ENCODE data around the gene CD1D. TPM values are rescaled to one million over a fixed set of nuclear protein-coding genes. Genes with fewer than 3 reads are reported as not detected.
"Not testable (repeated sequence)": the region's sequence is repeated elsewhere in the genome, so short reads cannot be mapped to it uniquely, and the experiment has no call there.

Gene CD1D
- total and polyA plus RNA-seq, 5 experiments from 2014 or later = 0.10 to 0.27 (median 0.15) TPM; not detected in 1

DNA sequence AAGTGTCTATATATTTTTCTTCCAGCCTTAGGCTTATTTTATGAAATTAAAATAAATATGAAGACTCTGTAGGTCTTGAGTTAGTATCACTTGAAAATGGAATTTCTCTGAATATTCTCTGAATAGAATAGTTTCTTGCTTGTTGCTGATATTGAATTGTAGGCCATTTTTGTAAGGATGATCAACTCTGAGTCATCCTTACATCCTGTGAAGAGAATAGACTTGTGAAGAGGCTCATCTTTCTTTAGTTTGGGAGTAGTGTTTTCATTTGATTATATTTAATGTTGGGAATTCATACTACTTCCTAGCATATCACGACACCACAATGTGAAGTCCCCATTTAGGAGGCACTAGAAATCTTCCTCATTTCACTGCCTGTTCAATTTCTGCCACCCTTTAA, 27.5 kb upstream of the CD1D start:
- POLR2A ChIA-PET = no interaction called here
- Mint-ChIP-seq H3K27me3 (peaks cover 0 to 9% (median 7%) of the 10 kb centered on the region in 5 donors), H3K4me1 (peaks cover 16 to 44% (median 28%) of the 10 kb centered on the region in 4 donors), H3K27ac (no peak overlapping the region), H3K4me3 (no peak overlapping the region), H3K36me3 (no peaks in the 10 kb centered on the region), H3K9me3 (no peaks in the 10 kb centered on the region)
- DNase-seq = no peak
- no peak for ATAC-seq

GRCh38 chr1:158153746-158154444, 26.8 kb upstream of the CD1D start:
- Mint-ChIP-seq H3K9me3 (no peaks in the 10 kb centered on the region), H3K36me3 (no peaks in the 10 kb centered on the region), H3K4me3 (peak overlapping the region in 1 of 10 donors; percentile 34), H3K4me1 (peaks cover 12 to 37% (median 22%) of the 10 kb centered on the region in 4 donors), H3K27me3 (peaks cover 0 to 11% (median 8%) of the 10 kb centered on the region in 5 donors), H3K27ac (no peak overlapping the region)
- DNase-seq (no peak), ATAC-seq (no peak)
- POLR2A ChIA-PET = no interaction called here

DNA sequence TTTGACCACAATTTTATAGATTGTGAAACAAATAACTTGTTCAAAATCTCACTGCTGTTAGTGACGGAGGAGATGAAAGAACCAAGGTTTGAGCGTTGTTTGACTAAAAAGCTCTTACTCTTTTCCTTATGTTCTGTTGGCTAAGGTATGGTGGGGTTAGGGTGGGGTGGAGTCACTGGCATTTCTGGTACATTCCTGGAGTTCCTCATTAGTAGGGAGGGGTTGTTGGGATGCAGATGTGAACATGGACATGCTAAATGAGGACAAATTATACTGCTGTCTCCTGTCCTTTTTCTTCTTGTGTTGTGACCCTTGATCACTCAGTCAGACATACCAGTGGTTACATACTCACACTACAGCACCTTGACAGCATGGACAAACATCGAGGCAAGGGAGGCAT, 26.2 kb upstream of the CD1D start:
- Mint-ChIP-seq H3K27ac (no peak overlapping the region), H3K4me1 (peaks cover 11 to 31% (median 16%) of the 10 kb centered on the region in 4 donors), H3K27me3 (peaks cover 0 to 11% (median 10%) of the 10 kb centered on the region in 5 donors), H3K4me3 (no peak overlapping the region), H3K9me3 (no peaks in the 10 kb centered on the region), H3K36me3 (no peaks in the 10 kb centered on the region)
- POLR2A ChIA-PET = no interaction called here
- no peak for ATAC-seq
- no peak for DNase-seq

- DNase-seq (no peak), ATAC-seq (no peak)
- Mint-ChIP-seq H3K36me3 (no peaks in the 10 kb centered on the region), H3K27ac (no peak overlapping the region), H3K27me3 (peaks cover 8 to 15% (median 14%) of the 10 kb centered on the region in 5 donors), H3K4me3 (no peak overlapping the region), H3K4me1 (peaks cover under 1 to 22% (median 4%) of the 10 kb centered on the region in 4 donors), H3K9me3 (no peaks in the 10 kb centered on the region)
- POLR2A ChIA-PET = interaction anchor here (0.6 kb wide), 1 partner anchor 1164 kb away, joined by 3 read pairs; no protein-coding TSS in a partner anchor
Observed at GRCh38 chr1:158155673-158156072, 25.0 kb upstream of the CD1D start.

DNA sequence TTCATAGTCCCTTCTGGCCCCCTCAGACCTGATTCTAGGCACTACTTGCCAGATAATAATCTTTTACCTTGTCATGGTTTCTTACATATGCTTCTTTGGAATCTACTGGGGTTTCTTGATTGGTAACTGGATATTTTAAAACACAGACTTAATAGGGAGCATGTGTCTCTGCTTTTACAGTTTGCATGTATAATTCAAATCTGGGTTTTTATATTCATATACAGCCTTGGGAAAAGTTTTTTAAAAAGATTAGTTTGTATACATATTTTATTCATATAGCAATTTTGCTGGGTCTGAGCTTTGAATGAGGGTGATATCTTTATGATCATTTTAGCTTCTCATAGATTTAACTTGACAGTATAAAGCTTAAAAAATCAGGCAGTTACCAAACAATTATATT, 21.1 kb upstream of the CD1D start:
- Mint-ChIP-seq H3K27ac (no peak overlapping the region), H3K4me1 (peaks cover 0 to 26% (median 0%) of the 10 kb centered on the region in 4 donors), H3K4me3 (no peak overlapping the region), H3K36me3 (no peaks in the 10 kb centered on the region), H3K27me3 (peaks cover 23 to 47% (median 33%) of the 10 kb centered on the region in 5 donors), H3K9me3 (peaks cover 0 to 2% (median 0%) of the 10 kb centered on the region in 9 donors)
- DNase-seq = no peak
- POLR2A ChIA-PET = no interaction called here
- ATAC-seq = no peak

GRCh38 chr1:158161446-158161845, 19.2 kb upstream of the CD1D start:
- no peak for DNase-seq
- POLR2A ChIA-PET = no interaction called here
- peaks cover 0 to 26% (median 0%) of the 10 kb centered on the region in 4 donors for H3K4me1 Mint-ChIP-seq
- peaks cover 24 to 51% (median 36%) of the 10 kb centered on the region in 5 donors for H3K27me3 Mint-ChIP-seq
- H3K4me3 Mint-ChIP-seq = no peak overlapping the region
- H3K9me3 Mint-ChIP-seq = peaks cover 0 to 2% (median 0%) of the 10 kb centered on the region in 9 donors
- H3K27ac Mint-ChIP-seq = no peak overlapping the region
- no peak for ATAC-seq
- no peaks in the 10 kb centered on the region for H3K36me3 Mint-ChIP-seq

GRCh38 chr1:158163000-158163947, 17.4 kb upstream of the CD1D start:
- H3K4me1 Mint-ChIP-seq = peaks cover 0 to 26% (median 0%) of the 10 kb centered on the region in 4 donors
- no peak for ATAC-seq
- DNase-seq = no peak
- H3K27ac Mint-ChIP-seq = peak overlapping the region in 2 of 10 donors; percentile 15 to 20
- POLR2A ChIA-PET = no interaction called here
- H3K4me3 Mint-ChIP-seq = peak overlapping the region in 1 of 10 donors; percentile 56
- H3K36me3 Mint-ChIP-seq = no peaks in the 10 kb centered on the region
- peaks cover 25 to 69% (median 40%) of the 10 kb centered on the region in 5 donors for H3K27me3 Mint-ChIP-seq
- H3K9me3 Mint-ChIP-seq = peaks cover 0 to 2% (median 0%) of the 10 kb centered on the region in 9 donors

DNA sequence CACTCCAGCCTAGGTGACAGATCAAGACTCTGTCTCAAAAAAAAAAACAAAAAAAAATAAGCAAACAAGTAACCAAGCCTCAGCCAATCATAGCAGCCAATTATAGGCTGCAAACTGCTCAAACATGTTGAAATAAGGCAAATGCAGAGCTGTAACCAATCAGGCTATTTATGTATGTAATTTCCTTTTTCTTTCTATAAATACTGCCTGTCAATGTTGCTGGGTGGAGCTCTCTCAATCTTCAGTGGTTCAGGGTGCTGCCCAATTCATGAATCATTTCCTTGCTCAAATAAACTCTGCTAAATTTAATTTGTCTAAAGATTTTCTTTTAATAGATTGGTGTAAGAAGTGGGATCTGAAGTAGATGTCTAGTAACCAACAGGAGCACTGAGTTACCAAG, 11.6 kb upstream of the CD1D start:
- no peak for DNase-seq
- POLR2A ChIA-PET = no interaction called here
- no peak for ATAC-seq
- Mint-ChIP-seq H3K27me3 (peaks cover 10 to 29% (median 16%) of the 10 kb centered on the region in 5 donors), H3K9me3 (peaks cover 0 to 2% (median 0%) of the 10 kb centered on the region in 9 donors), H3K4me1 (peaks cover 0 to under 1% (median 0%) of the 10 kb centered on the region in 4 donors), H3K27ac (no peak overlapping the region), H3K4me3 (no peak overlapping the region), H3K36me3 (no peaks in the 10 kb centered on the region)

DNA sequence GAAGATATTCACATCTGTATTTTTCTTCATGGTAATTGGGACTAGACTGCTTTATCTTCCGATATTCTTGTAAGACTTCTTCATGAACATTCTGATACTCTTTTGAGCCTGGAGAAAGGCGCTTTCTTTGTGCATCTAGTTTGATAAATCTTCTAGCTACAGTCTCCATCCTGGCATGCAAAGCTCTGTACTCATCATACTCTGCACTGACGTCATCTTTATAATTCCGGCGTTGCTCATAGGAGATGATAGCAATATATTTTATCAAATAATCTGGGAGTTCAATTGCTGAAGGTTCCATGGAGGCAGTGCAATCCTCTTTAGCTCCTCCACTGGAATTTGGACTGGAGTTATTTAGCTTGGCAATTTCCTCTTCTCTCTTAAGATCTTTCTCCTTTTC, 4.8 kb upstream of the CD1D start:
- H3K9me3 Mint-ChIP-seq, H3K27ac Mint-ChIP-seq, DNase-seq, POLR2A ChIA-PET, H3K4me3 Mint-ChIP-seq, ATAC-seq, H3K36me3 Mint-ChIP-seq: not testable (repeated sequence)
- peaks cover 4 to 36% (median 12%) of the 10 kb centered on the region in 4 donors for H3K4me1 Mint-ChIP-seq
- peaks cover 16 to 55% (median 36%) of the 10 kb centered on the region in 5 donors for H3K27me3 Mint-ChIP-seq

DNA sequence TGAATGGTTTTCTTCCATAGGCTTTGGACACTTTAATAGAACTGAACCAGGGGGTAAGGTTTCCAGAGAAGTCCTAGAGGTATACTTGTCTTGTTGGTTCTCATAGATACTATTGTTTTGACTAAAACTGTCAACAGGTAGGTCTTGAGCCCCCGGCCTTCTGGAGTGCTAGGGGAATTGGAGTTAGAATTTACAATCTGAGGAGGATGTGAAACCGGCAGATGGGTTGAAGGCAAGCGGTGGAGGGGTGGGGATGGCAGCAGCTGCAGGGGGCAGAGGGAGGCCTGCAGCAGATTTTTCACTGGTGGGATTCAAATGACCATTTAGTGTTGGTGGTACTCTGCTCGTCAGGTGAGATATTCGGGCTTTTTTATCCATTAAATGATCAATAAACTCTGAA, 4.3 kb upstream of the CD1D start:
- POLR2A ChIA-PET = no interaction called here
- H3K27ac Mint-ChIP-seq = peak overlapping the region in 1 of 10 donors; percentile 21

DNA sequence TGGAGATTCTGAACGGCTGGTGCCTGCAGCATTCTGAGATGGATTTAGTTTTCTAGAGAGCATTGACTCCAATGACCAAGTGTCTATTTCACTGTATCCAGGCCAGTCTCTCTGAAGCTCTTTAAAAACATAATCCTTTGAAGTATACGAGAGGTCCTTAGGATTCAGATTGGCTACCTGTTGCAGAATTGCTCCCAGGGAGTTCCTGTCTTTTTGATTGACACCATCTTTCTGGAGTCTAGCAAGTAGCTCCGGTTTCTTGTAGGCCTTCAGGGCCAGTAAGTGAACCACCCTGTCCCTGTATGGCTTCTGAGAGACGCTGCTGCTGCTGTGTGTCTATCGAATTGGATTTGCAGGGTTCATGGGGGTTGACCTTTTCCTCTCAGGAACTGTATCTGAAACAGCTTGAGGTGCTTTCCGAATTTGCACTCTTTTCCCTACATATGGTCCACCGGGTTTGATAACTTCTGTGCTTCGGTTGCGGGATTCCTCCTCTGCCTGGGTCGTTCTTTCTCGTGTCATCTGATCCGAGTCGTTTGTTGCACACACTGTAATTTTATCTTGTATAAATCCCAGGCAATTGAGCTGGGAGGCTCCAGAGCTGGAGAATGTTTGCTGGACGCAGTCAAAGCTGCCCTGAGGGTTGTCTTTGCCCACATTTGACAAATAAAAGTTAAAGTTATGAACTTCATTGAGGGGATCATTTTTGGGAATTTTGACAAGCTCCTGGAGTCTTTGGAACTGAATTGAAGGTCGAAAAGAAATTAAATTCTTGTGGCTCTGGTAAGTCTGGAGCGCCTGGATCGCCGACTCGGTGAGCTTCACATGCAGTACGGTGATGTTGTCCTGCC, 3.6 kb upstream of the CD1D start:
- H3K4me3 Mint-ChIP-seq = peak overlapping the region in 8 of 10 donors; percentile 4 to 59 (median 51)
- H3K9me3 Mint-ChIP-seq, H3K27ac Mint-ChIP-seq, DNase-seq, POLR2A ChIA-PET, ATAC-seq, H3K36me3 Mint-ChIP-seq: not testable (repeated sequence)
- peaks cover 21 to 66% (median 45%) of the 10 kb centered on the region in 5 donors for H3K27me3 Mint-ChIP-seq
- H3K4me1 Mint-ChIP-seq = peaks cover 14 to 44% (median 18%) of the 10 kb centered on the region in 4 donors

More for the DNA sequence above, 4.3 kb upstream of the CD1D start:
- Mint-ChIP-seq H3K36me3 (no peaks in the 10 kb centered on the region), H3K27me3 (peaks cover 19 to 59% (median 38%) of the 10 kb centered on the region in 5 donors), H3K4me3 (peak overlapping the region in 1 of 10 donors; percentile 36), H3K4me1 (peaks cover 9 to 38% (median 14%) of the 10 kb centered on the region in 4 donors), H3K9me3 (no peaks in the 10 kb centered on the region)
- DNase-seq (no peak), ATAC-seq (no peak)

Measured in naive thymus-derived CD8-positive, alpha-beta T cell (primary cell).